Measurements from ENCODE around the gene TOR2A. TPM values are rescaled to one million over a fixed set of nuclear protein-coding genes. Genes with fewer than 3 reads are reported as not detected.

The TOR2A gene
- total and polyA plus RNA-seq, 2 of the 8 experiments (the other 6 are each of a cell fraction or from before 2014, with no cell fraction given), result 18.7 to 24.9 TPM

DNA sequence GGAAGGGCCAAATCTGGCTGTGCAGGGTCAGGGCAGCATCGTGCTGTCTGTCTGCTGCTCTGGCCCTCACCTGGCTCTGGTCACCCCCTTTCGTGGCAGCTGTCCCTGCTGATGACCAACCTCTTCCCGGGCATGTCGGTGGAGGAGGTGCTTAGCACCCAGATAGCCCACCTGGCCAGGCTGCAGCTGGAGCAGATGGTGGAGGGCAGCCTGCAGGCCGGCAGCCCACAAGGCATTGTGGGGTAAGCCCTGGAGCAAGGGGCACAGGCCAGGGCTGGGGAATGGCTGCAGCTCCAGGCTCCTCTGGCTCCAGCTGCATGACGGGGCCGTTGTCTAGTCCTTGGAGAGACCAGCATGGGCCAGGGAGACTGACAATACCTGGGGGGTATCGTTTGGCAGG is 8.2 kb downstream of the TOR2A start (continued):
- TF ChIP-seq NANOG (IDR thresholded peaks at IDR 0.05; ENCODE audit: insufficient read depth, low read depth, low read length, poor library complexity, severe bottlenecking) (no peak), EZH2 (IDR thresholded peaks at IDR 0.05; ENCODE audit: low read depth, low read length, severe bottlenecking) (no peak), SIN3A (conservative IDR thresholded peaks at IDR 0.05 in 1 of 2, IDR thresholded peaks at IDR 0.05 in 1 of 2; ENCODE audit: low read depth in 1 of 2, low read length in 2 of 2) (no peak), NRF1 (IDR thresholded peaks at IDR 0.05; ENCODE audit: low read depth, low read length) (no peak), MAFK (IDR thresholded peaks at IDR 0.05; ENCODE audit: low read depth, low read length) (no peak), CBX5 (IDR thresholded peaks at IDR 0.05; ENCODE audit: low read depth, low read length) (no peak), ZNF274 (IDR thresholded peaks at IDR 0.05; ENCODE audit: borderline replicate concordance, extremely low read depth, low read length) (no peak)
